A549 (cell line): ENCODE data around the gene JAZF1. TPM values are rescaled to one million over a fixed set of nuclear protein-coding genes. Genes with fewer than 3 reads are reported as not detected.
A peak's percentile ranks its signal among the peaks of the same experiment; 100 is the strongest.

Source experiments
- ATAC-seq, 2 experiments: fragments of 200-7000 bp in 1 of 2; fragments of >200 bp in 1 of 2; cut with Nextera tagmentation in 1 of 2; cut with Tn5 transposase in 1 of 2; 3 replicates each; pipeline versions ENCODE4 v1.8.0 to v1.9.1; 2018 to 2020; ENCODE audit warnings: mild to moderate bottlenecking in 1 of 2, moderate library complexity in 1 of 2
- CTCF ChIA-PET: fragments of 300-600 bp; sonication (Branson Sonifier 250); formaldehyde crosslinking; extraction: SDS; loops from one replicate; lab custom pipeline; 2021; ENCODE audit warnings: antibody characterized with exemption, inconsistent platforms; lab: Yijun Ruan, JAX
- POLR2A ChIA-PET: fragments of 350-600 bp; formaldehyde crosslinking; extraction: SDS; loops from one replicate; lab custom pipeline; 2021; ENCODE audit warnings: antibody characterized with exemption, inconsistent platforms; lab: Yijun Ruan, JAX
- DNase-seq, 2 experiments: peaks; one replicate each; pipeline versions ENCODE4 v3.0.0 to v3.0.0-alpha.2; 2011 to 2016; ENCODE audit warnings: low read depth in 1 of 2, low spot score in 1 of 2
- FAIRE-seq: peaks from 2 replicates; lab custom pipeline; 2011; peaks lifted over from hg19 to GRCh38; lab: Jason Lieb, UNC
- H3K27ac ChIP-seq, 2 experiments: fragments of >200 bp; sonication (Bioruptor Twin); formaldehyde crosslinking; 3 replicates each; pipeline ENCODE4 v1.5.1; 2016 to 2017
- H3K4me1 ChIP-seq: fragments of >200 bp; sonication (Bioruptor Twin); formaldehyde crosslinking; 3 replicates; pipeline ENCODE4 v1.6.1; 2016
- H3K4me2 ChIP-seq: fragments of >200 bp; sonication (Bioruptor Twin); formaldehyde crosslinking; 3 replicates; pipeline ENCODE4 v1.6.1; 2016
- H3K4me3 ChIP-seq: fragments of >200 bp; sonication (Bioruptor Twin); formaldehyde crosslinking; 3 replicates; pipeline ENCODE4 v1.5.1; 2016
- H3K9me3 ChIP-seq: fragments of >200 bp; sonication (Bioruptor Twin); formaldehyde crosslinking; 3 replicates; pipeline ENCODE4 v1.6.1; 2016
- BHLHE40 ChIP-seq: IDR thresholded peaks from 2 replicates; pipeline ENCODE4 v1.6.1; 2012; ENCODE audit warnings: low read depth, low read length, inconsistent platforms
- CBX2 ChIP-seq: fragments of 200-600 bp; sonication (generic); IDR thresholded peaks from 2 replicates; pipeline ENCODE4 v1.6.1; 2016; ENCODE audit warnings: low read depth, mild to moderate bottlenecking, borderline replicate concordance
- CBX8 ChIP-seq: fragments of 200-600 bp; sonication (generic); IDR thresholded peaks from 2 replicates; pipeline ENCODE4 v1.6.1; 2016
- CHD4 ChIP-seq: fragments of 200-600 bp; sonication (generic); IDR thresholded peaks from 2 replicates; pipeline ENCODE4 v1.6.1; 2016; ENCODE audit warnings: antibody characterized with exemption, mild to moderate bottlenecking, borderline replicate concordance
- EP300 ChIP-seq, 2 experiments: fragments of >200 bp; sonication (Bioruptor Twin); formaldehyde crosslinking; IDR thresholded peaks; 2 replicates in 1 of 2; 3 replicates in 1 of 2; pipeline ENCODE4 v1.6.1; 2016 to 2017
- FOSL2 ChIP-seq, 2 experiments: fragments of 450-650 bp in 1 of 2; fragments of >200 bp in 1 of 2; sonication (Bioruptor Twin) in 1 of 2; formaldehyde crosslinking; IDR thresholded peaks; 2 replicates each; pipeline versions ENCODE4 v1.5.0 to v1.6.1; 2016 to 2020; ENCODE audit warnings: mild to moderate bottlenecking in 1 of 2, moderate library complexity in 1 of 2
- FOXS1 ChIP-seq: fragments of 250-450 bp; sonication (Bioruptor Pico); IDR thresholded peaks from 2 replicates; pipeline ENCODE4 v1.5.0; 2020; ENCODE audit warnings: mild to moderate bottlenecking, moderate library complexity
- HEYL ChIP-seq: fragments of 250-450 bp; sonication (Bioruptor Pico); IDR thresholded peaks from 2 replicates; pipeline ENCODE4 v1.8.0; 2021; ENCODE audit warnings: mild to moderate bottlenecking, moderate library complexity
- HOXA7 ChIP-seq: fragments of 250-450 bp; sonication (Bioruptor Pico); IDR thresholded peaks from 2 replicates; pipeline ENCODE4 v1.5.0; 2020; ENCODE audit warnings: mild to moderate bottlenecking, moderate library complexity
- HOXB5 ChIP-seq: fragments of 250-450 bp; sonication (Bioruptor Pico); IDR thresholded peaks from 2 replicates; pipeline ENCODE4 v1.5.0; 2020; ENCODE audit warnings: mild to moderate bottlenecking, moderate library complexity
- JUN ChIP-seq, 2 experiments: fragments of >200 bp; sonication (Bioruptor Twin); formaldehyde crosslinking; IDR thresholded peaks; 2 replicates in 1 of 2; 3 replicates in 1 of 2; pipeline ENCODE4 v1.6.1; 2016 to 2017
- JUNB ChIP-seq: fragments of >200 bp; sonication (Bioruptor Twin); formaldehyde crosslinking; IDR thresholded peaks from 2 replicates; pipeline ENCODE4 v1.6.1; 2016
- KDM1A ChIP-seq: fragments of 200-600 bp; sonication (generic); IDR thresholded peaks from 2 replicates; pipeline ENCODE4 v1.6.1; 2016; ENCODE audit warnings: low read depth, mild to moderate bottlenecking
- KDM5A ChIP-seq: fragments of 200-600 bp; sonication (generic); IDR thresholded peaks from 2 replicates; pipeline ENCODE4 v1.6.1; 2016; ENCODE audit warnings: antibody characterized with exemption, mild to moderate bottlenecking
- MAFK ChIP-seq: fragments of 450-650 bp; IDR thresholded peaks from 2 replicates; pipeline ENCODE4 v1.6.1; 2014; ENCODE audit not compliant: partially characterized antibody
- MYC ChIP-seq: IDR thresholded peaks from 2 replicates; pipeline ENCODE4 v1.6.1; 2012; ENCODE audit warnings: mild to moderate bottlenecking, inconsistent platforms, low read length, improper control_type of control experiment, borderline replicate concordance
- NR3C1 ChIP-seq: fragments of >200 bp; sonication (Bioruptor Twin); formaldehyde crosslinking; IDR thresholded peaks from 3 replicates; pipeline ENCODE4 v1.6.1; 2017
- PHF8 ChIP-seq: fragments of 200-600 bp; sonication (generic); IDR thresholded peaks from 2 replicates; pipeline ENCODE4 v1.6.1; 2016; ENCODE audit warnings: low read depth, mild to moderate bottlenecking, antibody characterized with exemption, moderate library complexity, borderline replicate concordance
- POLR2A ChIP-seq: IDR thresholded peaks from 2 replicates; pipeline ENCODE4 v1.6.1; 2012; ENCODE audit warnings: mild to moderate bottlenecking, low read length
- RNF2 ChIP-seq: fragments of 200-600 bp; sonication (generic); IDR thresholded peaks from 2 replicates; pipeline ENCODE4 v1.6.1; 2016; ENCODE audit warnings: low read depth, mild to moderate bottlenecking, antibody characterized with exemption, moderate library complexity, borderline replicate concordance
- WGBS: methylation state at CpG from one replicate; pipeline ENCODE4 v1.1.6; 2017; ENCODE audit errors: missing lambda C conversion rate; 5-methylcytosine and 5-hydroxymethylcytosine counted together
- polyA plus RNA-seq, 4 experiments: library from polyadenylated mRNA; depleted of rRNA in 3 of 4; stranded (reverse); fragments of >200 nt; fragmentation: RNase III in 1 of 4; extraction: RNeasy Plus Mini Kit Qiagen cat#74134 plus additional on column Dnase treatment in 1 of 4; gene quantifications; 2 replicates in 3 of 4; 3 replicates in 1 of 4; pipeline ENCODE4 v1.2.3, GENCODE V29; 2011 to 2017
- TF ChIP-seq, protein P1 (sequence below): fragments of 200-600 bp; sonication (generic); IDR thresholded peaks from 2 replicates; pipeline ENCODE4 v1.6.1; 2016; ENCODE audit warnings: antibody characterized with exemption, mild to moderate bottlenecking, moderate library complexity
- TF ChIP-seq, protein P2 (sequence below): fragments of >200 bp; sonication (Bioruptor Twin); formaldehyde crosslinking; IDR thresholded peaks from 3 replicates; pipeline ENCODE4 v1.5.1; 2016
- TF ChIP-seq, protein P3 (sequence below): fragments of 450-650 bp; IDR thresholded peaks from 2 replicates; pipeline ENCODE4 v1.6.1; 2014; ENCODE audit warnings: antibody characterized with exemption

JAZF1 gene
- polyA plus RNA-seq, 2 of the 4 experiments (the other 2 are of a cell fraction): 1.9 to 2.8 TPM

DNA sequence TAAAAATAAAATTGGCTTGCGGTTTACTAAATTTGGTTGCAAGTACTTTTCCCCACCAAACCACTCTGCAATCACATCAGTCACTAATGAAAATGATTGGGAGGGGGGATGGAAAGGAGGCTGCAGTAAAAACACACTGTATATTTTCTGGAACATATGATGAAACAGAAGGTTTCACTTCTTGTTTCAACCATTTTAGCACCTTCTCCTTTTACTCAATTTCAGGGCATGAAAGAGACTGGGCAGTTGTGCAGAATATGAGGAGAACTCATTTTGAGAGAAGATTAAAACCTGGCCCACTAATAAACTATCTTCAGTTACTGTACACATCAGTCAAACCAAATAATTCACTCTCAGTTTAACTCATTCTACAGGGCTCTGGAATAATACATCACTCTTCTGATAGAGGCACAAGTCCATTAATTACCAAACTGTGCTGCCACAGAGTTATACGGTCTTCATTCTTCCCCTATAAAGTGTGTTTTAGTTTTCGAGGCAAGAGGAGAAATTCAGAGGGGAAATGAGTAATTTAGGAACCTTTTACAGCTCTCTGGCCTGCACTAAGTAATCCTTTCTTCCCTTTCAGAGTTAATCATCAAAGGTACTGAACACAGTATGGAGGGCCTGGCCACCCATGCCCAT lies 25.5 kb downstream of the JAZF1 start:
- ATAC-seq (no peak), DNase-seq (no peak), FAIRE-seq (no peak)
- no peaks in the 10 kb centered on the region for H3K9me3 ChIP-seq
- TF ChIP-seq, protein P1, sequence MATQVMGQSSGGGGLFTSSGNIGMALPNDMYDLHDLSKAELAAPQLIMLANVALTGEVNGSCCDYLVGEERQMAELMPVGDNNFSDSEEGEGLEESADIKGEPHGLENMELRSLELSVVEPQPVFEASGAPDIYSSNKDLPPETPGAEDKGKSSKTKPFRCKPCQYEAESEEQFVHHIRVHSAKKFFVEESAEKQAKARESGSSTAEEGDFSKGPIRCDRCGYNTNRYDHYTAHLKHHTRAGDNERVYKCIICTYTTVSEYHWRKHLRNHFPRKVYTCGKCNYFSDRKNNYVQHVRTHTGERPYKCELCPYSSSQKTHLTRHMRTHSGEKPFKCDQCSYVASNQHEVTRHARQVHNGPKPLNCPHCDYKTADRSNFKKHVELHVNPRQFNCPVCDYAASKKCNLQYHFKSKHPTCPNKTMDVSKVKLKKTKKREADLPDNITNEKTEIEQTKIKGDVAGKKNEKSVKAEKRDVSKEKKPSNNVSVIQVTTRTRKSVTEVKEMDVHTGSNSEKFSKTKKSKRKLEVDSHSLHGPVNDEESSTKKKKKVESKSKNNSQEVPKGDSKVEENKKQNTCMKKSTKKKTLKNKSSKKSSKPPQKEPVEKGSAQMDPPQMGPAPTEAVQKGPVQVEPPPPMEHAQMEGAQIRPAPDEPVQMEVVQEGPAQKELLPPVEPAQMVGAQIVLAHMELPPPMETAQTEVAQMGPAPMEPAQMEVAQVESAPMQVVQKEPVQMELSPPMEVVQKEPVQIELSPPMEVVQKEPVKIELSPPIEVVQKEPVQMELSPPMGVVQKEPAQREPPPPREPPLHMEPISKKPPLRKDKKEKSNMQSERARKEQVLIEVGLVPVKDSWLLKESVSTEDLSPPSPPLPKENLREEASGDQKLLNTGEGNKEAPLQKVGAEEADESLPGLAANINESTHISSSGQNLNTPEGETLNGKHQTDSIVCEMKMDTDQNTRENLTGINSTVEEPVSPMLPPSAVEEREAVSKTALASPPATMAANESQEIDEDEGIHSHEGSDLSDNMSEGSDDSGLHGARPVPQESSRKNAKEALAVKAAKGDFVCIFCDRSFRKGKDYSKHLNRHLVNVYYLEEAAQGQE: no peak
- TF ChIP-seq POLR2A (no peak), JUNB (no peak), HOXA7 (no peak), MAFK (no peak), PHF8 (no peak), RNF2 (no peak), HEYL (CRISPR knock-in tag) (no peak), FOSL2 (IDR thresholded peaks at IDR 0.05) (no peak), FOSL2 (CRISPR knock-in tag; IDR thresholded peaks at IDR 0.05) (no peak), KDM5A (no peak)
- peaks cover 16% of the 10 kb centered on the region for H3K4me1 ChIP-seq
- H3K27ac ChIP-seq: no peak overlapping the region
- H3K4me3 ChIP-seq: no peak overlapping the region
- ChIA-PET CTCF (interaction anchor here (0.6 kb wide), 1 partner anchor 508 kb away, joined by 4 read pairs; no protein-coding TSS in a partner anchor), POLR2A (no interaction called here)
- 77% methylated on average over 3 of the region's 3 CpGs for WGBS
- peak overlapping the region; percentile 42; the same call in 1 of the 3 replicates for H3K4me2 ChIP-seq

DNA sequence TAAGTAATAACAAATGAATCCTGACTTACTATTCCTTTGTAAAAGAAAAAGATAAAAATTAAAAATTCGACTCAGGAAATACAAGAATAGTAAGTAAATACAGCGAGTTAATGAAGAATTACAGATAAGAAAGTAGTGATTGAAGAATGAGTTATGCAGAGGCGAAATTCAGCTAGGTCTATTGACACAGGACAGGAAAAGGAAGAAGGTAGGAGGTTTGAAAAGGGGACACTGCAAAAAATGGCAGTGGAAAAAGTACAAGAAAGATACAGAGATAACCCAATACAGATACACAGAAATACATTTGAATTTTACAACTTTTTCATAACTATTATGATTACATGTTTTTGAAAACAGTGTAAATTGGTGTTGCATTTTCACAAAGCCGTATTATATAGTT lies 28.0 kb downstream of the JAZF1 start:
- no peaks in the 10 kb centered on the region for H3K9me3 ChIP-seq
- DNase-seq (no peak), FAIRE-seq (peak; percentile 36), ATAC-seq (no peak)
- peaks cover 16% of the 10 kb centered on the region for H3K4me1 ChIP-seq
- no peak overlapping the region for H3K4me2 ChIP-seq
- no peak overlapping the region for H3K4me3 ChIP-seq
- WGBS: 50% methylated on average over 4 of the region's 4 CpGs
- CTCF ChIA-PET: no interaction called here
- no peak overlapping the region for H3K27ac ChIP-seq
- POLR2A ChIA-PET: no interaction called here
- TF ChIP-seq, protein P2, sequence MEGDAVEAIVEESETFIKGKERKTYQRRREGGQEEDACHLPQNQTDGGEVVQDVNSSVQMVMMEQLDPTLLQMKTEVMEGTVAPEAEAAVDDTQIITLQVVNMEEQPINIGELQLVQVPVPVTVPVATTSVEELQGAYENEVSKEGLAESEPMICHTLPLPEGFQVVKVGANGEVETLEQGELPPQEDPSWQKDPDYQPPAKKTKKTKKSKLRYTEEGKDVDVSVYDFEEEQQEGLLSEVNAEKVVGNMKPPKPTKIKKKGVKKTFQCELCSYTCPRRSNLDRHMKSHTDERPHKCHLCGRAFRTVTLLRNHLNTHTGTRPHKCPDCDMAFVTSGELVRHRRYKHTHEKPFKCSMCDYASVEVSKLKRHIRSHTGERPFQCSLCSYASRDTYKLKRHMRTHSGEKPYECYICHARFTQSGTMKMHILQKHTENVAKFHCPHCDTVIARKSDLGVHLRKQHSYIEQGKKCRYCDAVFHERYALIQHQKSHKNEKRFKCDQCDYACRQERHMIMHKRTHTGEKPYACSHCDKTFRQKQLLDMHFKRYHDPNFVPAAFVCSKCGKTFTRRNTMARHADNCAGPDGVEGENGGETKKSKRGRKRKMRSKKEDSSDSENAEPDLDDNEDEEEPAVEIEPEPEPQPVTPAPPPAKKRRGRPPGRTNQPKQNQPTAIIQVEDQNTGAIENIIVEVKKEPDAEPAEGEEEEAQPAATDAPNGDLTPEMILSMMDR: no peak
- TF ChIP-seq EP300 (IDR thresholded peaks at IDR 0.05): no peak
- TF ChIP-seq, protein P3, sequence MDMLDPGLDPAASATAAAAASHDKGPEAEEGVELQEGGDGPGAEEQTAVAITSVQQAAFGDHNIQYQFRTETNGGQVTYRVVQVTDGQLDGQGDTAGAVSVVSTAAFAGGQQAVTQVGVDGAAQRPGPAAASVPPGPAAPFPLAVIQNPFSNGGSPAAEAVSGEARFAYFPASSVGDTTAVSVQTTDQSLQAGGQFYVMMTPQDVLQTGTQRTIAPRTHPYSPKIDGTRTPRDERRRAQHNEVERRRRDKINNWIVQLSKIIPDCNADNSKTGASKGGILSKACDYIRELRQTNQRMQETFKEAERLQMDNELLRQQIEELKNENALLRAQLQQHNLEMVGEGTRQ: no peak

DNA sequence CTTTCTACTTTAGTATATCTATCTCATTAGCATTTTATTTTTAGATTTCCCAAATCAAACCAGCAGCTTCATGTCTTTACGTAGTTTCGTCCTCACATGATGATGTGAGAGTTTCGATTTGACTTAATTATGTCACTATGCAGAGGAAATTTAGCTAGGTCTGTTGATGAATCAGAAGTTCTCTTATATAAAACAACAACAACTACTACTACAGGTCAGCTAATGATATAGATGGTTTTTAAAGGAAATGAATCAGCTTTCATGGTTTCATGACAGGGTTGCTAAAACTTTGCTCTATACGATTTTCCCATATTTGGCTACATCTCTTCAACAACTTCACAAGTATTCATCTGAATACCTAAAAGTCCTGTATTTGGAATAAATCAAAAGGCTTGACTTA lies 28.6 kb downstream of the JAZF1 start:
- ATAC-seq (no peak), FAIRE-seq (peak; percentile 28), DNase-seq (no peak)
- CTCF ChIA-PET: no interaction called here
- Histone ChIP-seq H3K27ac (no peak overlapping the region), H3K4me3 (no peak overlapping the region), H3K4me1 (peaks cover 16% of the 10 kb centered on the region), H3K9me3 (no peaks in the 10 kb centered on the region), H3K4me2 (no peak overlapping the region)
- TF ChIP-seq NR3C1 (no peak), HOXB5 (CRISPR knock-in tag) (no peak), KDM5A (no peak), MYC (no peak), KDM1A (no peak), CBX2 (no peak), BHLHE40 (no peak), JUN (IDR thresholded peaks at IDR 0.05) (no peak), FOXS1 (CRISPR knock-in tag) (no peak), MAFK (no peak), CBX8 (no peak), CHD4 (no peak)
- TF ChIP-seq, protein P3: no peak
- POLR2A ChIA-PET: no interaction called here
- 88% methylated on average over 4 of the region's 4 CpGs for WGBS
